Right ventricle myocardium superior (tissue), 1 donor: ENCODE measurements around the gene CSTPP1. TPM values are rescaled to one million over a fixed set of nuclear protein-coding genes. Genes with fewer than 3 reads are reported as not detected.
A peak's percentile ranks its signal among the peaks of the same experiment; 100 is the strongest.
"Not testable (repeated sequence)": the region's sequence is repeated elsewhere in the genome, so short reads cannot be mapped to it uniquely, and the experiment has no call there.

Experiments used
- ATAC-seq: fragments of 200-7000 bp; cut with Tn5 transposase; one replicate; pipeline ENCODE4 v1.9.1; 2020; ENCODE audit warnings: mild to moderate bottlenecking; ENCODE audit not compliant: poor library complexity
- DNase-seq: peaks from one replicate; pipeline ENCODE4 v3.0.0-alpha.2; 2020
- intact Hi-C: fragments of 100-400 bp; cut with DNase I; formaldehyde crosslinking; loops from one replicate; pipeline ENCODE4 v1.11.2; 2022
- total RNA-seq: library from RNA; stranded (reverse); fragmentation: NEBNext Ultra II Directional; extraction: Animal tissue kit (Norgen Biotek cat#: 25700); gene quantifications from one replicate; pipeline ENCODE4 v1.2.1, GENCODE V29; 2021
- donor health status: DM: no; HTN: yes; CAD: no; lungs with severe emphysema.

The CSTPP1 gene
- total RNA-seq, 1 donor from 2014 or later = 10.0 TPM

DNA sequence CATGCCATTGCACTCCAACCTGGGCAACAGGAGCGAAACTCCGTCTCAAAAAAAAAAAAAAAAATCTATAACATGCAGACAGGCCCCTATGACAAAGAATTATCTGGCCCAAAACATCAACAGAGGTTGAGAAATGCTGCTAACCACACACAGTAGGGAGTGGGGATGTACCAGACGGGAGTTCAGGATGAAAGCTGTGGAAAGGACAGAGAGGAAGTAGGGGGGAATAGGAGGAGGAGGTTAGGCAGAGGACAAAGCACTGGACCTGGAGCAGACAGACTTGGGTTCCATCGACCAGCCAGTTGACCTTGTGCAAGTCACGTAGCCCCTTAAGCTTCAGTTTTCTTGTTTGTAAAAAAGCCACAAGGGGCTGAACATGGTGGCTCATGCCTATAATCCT lies 30.8 kb upstream of the CSTPP1 start:
- intact Hi-C loops = no loop called here
- DNase-seq (no peak), ATAC-seq (no peak)

GRCh38 chr11:46906609-46907041 lies 29.9 kb upstream of the CSTPP1 start:
- DNase-seq = no peak
- ATAC-seq = no peak
- intact Hi-C loops = no loop called here

DNA sequence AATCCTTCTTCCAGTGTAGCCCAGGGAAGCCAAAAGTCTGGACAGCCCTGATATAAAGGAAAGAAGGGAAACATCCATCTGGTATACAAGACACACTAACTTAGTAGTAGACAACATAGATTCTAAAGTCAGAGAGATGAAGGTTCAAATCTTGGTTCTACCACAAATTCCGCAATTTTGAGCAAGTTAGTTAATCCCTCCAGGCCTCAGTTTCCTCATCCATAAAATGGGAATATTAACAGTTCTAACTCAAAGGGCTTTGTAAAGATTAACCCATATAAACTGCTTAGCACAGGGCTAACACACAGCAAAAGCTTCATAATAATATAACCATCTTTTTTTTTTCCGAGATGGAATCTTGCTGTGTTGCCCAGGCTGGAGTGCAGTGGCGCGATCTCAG lies 29.0 kb upstream of the CSTPP1 start:
- no peak for ATAC-seq
- DNase-seq = no peak
- intact Hi-C loops = no loop called here

DNA sequence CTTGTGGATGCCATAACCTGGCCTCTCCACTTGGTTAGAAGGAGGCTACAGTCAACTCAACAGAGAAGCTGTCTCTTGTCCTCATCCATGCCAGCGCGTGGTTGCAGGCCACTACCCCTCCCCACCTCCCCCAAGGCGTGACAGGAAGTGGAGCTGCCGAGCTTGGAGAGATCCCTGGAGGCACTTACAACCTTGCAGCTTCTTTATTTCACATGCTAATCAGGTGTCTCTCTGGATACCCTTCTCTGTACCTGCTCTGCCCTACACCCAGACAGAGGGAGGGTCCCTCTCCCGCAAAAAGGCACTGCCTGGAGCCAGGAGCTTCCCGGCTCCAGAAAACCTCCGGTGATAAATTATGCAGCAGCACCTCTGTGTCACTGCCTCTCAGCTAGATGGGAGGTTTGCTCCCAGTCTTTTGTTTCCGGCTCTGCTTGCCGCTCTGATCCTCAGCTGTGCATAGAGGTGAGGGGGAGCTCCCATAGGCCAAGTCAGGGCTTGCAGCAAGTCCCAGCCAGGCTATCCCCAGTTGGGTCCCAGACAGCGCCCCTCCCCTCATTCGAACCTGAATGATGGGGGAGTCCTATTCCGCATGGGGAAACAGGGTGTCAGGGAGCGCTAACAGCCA lies 23.9 kb upstream of the CSTPP1 start:
- DNase-seq (no peak), ATAC-seq (no peak)
- intact Hi-C loops = no loop called here

GRCh38 chr11:46913484-46913883 lies 23.1 kb upstream of the CSTPP1 start:
- no peak for DNase-seq
- intact Hi-C loops = no loop called here
- no peak for ATAC-seq

DNA sequence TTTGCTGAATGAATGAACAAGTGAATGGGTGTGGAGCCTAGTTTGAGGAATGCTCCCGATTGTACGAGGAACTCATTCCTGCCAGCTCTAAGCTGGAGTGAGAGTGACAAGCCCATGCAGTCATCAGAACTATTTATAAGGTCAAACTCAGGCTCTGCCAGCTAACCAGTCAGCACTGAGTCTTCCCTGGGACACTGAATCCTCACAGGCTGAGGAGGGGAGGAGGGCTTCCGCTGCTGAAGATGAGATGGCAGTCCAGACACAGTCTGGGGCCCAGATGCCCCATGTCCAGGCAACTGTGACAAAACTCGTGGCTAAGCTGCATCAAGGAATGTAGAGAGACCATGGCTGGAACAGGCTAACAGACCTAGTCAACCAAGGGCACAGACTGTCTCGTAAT lies 22.2 kb upstream of the CSTPP1 start:
- peak; percentile 69 for ATAC-seq
- intact Hi-C loops = no loop called here
- no peak for DNase-seq

DNA sequence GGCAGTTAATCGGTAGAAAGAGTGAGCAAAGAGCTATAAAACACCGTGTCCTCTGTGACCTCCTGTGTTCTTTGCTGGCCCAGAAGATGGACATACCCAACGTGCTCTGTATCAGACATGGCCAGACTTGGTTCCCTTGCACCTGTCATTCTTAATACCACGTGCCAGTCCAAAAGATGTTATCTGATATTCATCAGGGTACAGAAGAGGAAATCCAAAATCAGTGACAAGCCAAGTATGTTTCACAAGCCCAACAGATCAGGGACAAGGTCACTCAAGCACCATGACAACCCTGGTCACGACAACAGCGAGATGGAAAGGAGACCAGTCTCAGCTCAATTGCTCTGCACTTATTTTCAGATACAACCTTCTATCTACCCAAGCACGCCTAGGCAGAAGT lies 21.7 kb upstream of the CSTPP1 start:
- no peak for DNase-seq
- intact Hi-C loops = no loop called here
- ATAC-seq = peak; percentile 7

GRCh38 chr11:46916286-46917108 lies 20.1 kb upstream of the CSTPP1 start:
- DNase-seq (peak; percentile 75), ATAC-seq (peak; percentile 74)
- intact Hi-C loops = no loop called here

DNA sequence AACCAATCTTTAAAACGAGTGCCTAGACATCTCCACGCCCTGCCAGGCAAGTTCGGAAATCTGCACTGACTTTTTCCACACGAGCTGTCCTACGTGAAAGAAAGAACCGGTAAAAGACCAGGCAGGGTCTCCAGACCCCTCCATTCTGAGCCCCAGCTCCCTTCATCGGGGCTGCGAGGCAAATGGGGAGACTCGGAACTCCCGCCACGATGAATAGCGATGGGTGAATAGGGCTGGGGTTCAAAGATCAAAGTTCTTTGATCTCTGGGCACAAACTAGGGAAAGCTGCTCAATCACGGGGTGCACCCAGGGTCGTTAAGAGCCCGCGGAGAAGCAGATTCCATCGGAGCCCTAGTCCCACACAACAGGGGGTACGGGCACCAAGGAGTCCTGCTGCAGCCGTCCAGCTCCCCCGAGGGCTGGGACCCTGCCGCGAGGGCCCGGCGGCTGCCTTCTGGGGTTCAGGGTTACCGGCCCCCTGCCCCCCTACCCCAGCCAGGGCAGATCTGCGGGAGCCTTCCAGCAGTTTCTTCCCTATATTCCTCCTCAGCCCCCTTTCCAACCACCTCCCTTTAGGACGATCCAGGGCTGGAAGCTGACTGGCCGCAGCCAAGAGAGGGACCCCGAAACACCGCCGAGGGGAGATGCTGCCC lies 19.3 kb upstream of the CSTPP1 start:
- peak; percentile 2 for ATAC-seq
- intact Hi-C loops = no loop called here
- DNase-seq = no peak

DNA sequence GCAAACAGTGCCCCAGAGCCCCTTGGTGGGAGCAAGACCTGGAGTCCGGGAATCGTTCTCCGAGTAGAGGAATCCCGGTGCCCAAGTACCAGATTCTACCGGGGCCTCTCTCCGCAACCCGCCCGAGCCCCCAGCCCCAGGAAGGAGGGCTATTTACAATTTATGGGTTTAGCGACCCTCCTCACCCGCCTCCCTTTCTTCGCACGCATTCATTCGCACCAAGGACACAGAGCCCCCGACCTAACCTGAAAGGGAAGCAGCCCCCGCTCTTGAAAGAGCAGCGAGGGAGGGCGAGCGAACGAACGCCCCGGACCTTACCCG lies 18.8 kb upstream of the CSTPP1 start:
- intact Hi-C loops = no loop called here
- DNase-seq = no peak
- no peak for ATAC-seq

- intact Hi-C loops = no loop called here
- DNase-seq (peak; percentile 72), ATAC-seq (peak; percentile 53)
Observed at GRCh38 chr11:46918083-46918787, 18.3 kb upstream of the CSTPP1 start, which contains the start of gene LRP4. Gene LRP4, minus strand, starts transcription at chr11:46918550. Its CDS starts 171 bp downstream, at chr11:46918379.

DNA sequence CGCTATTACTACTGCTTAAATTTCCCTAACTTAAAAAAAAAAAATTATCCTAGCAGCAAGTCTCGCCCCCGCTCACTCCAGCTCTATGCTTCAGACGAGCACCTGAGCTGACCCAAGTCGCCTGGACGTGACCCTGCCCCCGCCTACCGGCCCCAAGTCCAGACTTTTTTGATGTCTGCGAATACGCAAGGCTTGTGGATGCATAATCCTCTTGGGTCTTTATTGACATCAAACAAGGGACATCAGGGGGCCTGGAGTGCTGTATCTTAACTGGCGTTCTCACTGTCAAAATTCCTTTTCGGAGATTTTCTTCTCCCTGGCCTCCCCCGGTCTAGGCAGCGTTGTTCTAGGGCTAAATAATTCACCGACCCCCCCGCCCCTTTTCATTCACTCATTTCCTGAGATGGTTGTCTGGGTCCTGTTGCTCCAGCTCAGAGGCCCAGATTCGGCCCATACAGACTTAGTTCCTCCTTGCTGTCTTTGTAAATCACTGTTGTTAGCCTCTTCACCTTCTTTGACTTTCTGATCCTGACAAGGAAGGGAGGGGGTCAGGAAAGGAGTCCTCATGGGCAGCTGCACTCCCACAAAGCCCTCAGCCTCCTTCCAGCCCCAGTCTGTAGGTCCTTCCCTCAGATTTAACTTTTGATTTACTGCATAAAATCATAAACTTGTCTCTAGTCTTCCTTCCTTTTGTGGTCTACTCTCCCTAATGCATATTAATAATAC lies 17.6 kb upstream of the CSTPP1 start:
- no peak for DNase-seq
- no peak for ATAC-seq
- intact Hi-C loops = no loop called here

GRCh38 chr11:46920755-46921154 lies 15.8 kb upstream of the CSTPP1 start:
- DNase-seq = no peak
- intact Hi-C loops = no loop called here
- ATAC-seq = peak; percentile 40

GRCh38 chr11:46927928-46928327 lies 8.6 kb upstream of the CSTPP1 start:
- intact Hi-C loops, ATAC-seq, DNase-seq: not testable (repeated sequence)

- DNase-seq, intact Hi-C loops, ATAC-seq: not testable (repeated sequence)
Observed at GRCh38 chr11:46928701-46929100, 7.9 kb upstream of the CSTPP1 start.

GRCh38 chr11:46930089-46930488 lies 6.5 kb upstream of the CSTPP1 start:
- ATAC-seq (no peak), DNase-seq (no peak)
- intact Hi-C loops = no loop called here

DNA sequence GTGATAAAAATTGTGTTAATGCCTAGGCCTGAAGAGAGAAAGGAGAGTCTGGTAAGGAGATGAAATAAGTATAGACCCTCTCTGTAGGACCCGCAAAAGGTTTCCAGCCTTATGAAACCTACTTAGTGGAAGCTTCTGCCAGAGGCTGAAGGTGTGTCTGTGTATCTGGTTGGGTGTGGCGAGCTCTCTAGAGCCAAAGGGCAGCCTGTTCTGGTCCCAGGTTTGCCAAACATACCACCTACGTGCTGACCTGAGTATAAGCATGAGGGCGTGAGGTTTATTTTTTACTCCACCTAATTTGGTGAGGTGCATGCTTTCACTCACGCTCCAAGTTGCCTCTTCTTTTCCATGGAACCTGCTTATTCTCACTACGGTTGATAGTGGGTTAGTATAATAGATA lies 5.6 kb downstream of the CSTPP1 start:
- ATAC-seq = no peak
- DNase-seq = no peak
- intact Hi-C loops = no loop called here

- DNase-seq = no peak
- ATAC-seq = no peak
- intact Hi-C loops = no loop called here
Observed at GRCh38 chr11:46944356-46945075, 8.0 kb downstream of the CSTPP1 start.
